Eye (tissue), 1 donor: ENCODE results near the gene LRRN2.

ENCODE experiments used
- DNase-seq: peaks from one replicate; pipeline ENCODE4 v3.0.0-alpha.2; 2015

The LRRN2 gene

GRCh38 chr1:204592246-204592948, 93.1 kb downstream of the LRRN2 start:
- DNase-seq, result peak; percentile 58

DNA sequence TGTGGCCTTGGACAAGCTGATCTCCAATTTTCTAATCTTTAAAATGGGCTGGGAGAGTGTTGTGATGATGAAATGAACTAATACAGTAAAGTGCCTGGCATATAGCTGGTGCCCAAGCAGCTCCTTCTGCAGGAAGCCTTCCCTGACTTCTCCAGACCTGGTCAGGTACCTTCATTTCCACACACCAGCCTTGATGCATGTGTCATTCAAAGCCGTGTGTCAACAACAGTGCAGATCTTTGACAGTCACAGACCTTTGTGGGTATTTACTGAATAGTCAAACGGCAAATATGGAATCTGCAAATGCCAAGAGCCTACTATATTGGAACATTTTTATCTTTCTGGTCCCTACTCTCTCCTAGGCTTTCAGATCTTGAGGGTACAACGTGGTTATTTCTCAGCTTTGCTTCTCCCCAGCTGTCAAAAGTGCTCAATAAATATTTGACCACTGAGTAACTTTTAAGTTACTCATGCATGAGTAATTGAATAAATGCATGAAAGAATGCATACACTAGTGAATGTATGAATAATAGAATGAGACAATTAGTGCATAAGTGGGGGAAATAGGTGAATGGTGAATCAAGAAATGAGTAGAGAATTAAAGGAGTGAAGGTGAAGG, 94.0 kb downstream of the LRRN2 start:
- peak; percentile 25 for DNase-seq

- no peak for DNase-seq
Observed at GRCh38 chr1:204589409-204590038, 96.0 kb downstream of the LRRN2 start.

DNA sequence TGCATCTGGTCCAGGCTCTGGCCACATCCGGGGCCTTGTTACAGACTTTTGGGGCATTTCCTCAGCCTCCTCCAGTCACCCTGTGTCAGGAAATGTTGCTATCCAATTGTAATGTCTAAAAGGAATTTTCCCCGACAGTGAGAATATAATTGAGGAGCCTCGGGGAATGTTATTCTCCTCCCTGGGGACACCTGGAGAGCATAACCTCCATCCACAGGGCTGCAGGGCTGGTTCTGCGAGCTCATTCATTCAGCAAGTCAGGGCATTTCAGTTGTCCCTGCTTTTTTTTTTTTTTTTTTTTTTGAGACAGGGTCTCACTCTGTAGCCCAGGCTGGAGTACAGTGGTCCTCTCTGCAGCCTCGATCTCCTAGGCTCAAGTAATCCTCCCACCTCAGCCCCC, 96.7 kb downstream of the LRRN2 start:
- DNase-seq, result no peak

DNA sequence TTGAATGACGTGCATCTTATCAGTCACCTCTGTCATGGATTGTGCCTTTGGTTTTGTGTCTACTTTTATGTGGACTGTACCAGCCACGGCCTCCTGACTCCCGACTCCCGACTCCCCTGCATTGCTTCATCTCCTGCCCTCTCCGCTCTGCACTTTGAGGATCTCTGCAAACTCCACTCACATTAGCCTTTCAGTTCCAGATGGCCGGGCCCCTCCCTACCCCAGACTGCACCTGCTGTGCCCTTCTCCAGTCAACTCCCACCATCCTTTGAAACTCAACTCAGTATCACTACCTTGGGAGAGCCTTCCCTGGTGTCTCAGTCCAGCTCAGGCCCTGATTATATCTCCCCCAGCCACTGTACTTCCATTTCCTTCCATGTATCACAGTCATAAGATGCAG, 97.9 kb downstream of the LRRN2 start:
- DNase-seq, result no peak

DNA sequence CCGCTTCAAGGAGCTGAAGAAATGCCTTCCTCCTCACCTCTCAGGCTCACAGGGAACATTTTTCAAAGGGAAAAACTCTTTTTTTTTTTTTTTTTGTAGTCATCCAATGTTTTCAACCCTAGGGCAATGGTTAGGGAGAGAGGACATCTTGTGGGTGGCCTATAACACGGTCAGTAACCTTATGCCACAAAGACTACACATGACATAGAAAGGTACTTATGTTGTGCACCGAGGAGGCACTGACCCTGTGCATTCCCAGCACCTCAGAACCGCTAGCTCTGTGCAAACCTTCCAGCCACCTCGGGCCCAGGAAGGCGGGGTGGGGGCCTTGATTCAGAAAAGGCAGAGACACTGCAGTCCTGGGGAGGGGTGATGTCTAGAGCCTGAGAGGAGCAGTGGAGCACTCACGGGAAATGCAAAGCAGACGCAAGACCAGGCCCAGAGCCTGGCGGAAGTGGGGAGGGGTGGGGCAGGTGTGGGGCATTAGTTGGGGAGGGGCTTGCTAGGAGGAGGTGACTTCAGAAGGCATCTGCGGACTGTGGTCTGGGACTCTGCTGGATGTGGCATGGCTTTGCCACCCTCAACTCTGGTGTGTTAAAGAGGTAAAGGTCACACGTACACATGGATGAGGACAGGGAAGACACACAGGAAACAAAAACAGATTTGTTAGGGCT, 100.7 kb downstream of the LRRN2 start:
- no peak for DNase-seq

- no peak for DNase-seq
Observed at GRCh38 chr1:204583909-204584632, 101.5 kb downstream of the LRRN2 start.

GRCh38 chr1:204581759-204582158, 103.8 kb downstream of the LRRN2 start:
- DNase-seq, result no peak

GRCh38 chr1:204580862-204581261, 104.7 kb downstream of the LRRN2 start:
- no peak for DNase-seq

GRCh38 chr1:204579681-204580080, 105.9 kb downstream of the LRRN2 start:
- no peak for DNase-seq

DNA sequence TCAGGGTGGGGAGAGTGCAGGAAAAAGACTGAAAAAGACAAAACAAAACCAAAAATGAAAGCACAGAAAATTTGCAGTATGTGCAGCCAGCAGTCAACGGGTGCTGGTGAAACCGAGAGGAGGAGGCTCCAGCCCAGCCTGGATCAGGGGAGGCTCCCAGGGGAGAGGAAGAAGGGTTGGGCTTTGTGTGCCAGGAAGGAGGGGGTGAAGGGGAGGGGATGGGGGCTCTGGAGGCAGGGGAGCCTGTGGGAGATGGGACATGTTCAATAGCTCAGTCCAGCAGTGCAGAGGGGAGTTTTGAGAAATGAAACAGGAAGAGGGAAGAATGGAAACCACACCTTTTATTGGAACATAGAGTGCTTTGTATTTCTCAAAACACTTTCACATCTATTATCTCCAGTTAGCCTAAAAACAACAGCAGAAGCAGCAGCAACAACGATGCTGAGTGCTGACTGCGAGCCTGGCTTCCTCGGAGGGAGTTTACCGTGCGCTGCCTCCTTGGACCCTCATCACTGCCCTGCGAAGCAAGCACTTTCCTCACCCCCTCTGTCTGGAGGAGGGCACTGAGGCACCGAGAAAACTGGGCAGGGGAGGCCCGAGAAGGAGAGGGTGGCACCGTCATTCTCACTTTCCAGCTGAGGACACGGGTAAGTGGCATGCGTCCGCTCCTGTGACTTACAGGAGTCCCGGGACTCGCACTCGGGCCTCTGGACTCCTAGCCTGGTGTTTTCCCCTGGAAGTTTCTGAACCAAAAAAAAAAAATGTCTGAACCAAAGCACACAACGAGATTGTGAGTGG, 106.5 kb downstream of the LRRN2 start:
- DNase-seq, result no peak

DNA sequence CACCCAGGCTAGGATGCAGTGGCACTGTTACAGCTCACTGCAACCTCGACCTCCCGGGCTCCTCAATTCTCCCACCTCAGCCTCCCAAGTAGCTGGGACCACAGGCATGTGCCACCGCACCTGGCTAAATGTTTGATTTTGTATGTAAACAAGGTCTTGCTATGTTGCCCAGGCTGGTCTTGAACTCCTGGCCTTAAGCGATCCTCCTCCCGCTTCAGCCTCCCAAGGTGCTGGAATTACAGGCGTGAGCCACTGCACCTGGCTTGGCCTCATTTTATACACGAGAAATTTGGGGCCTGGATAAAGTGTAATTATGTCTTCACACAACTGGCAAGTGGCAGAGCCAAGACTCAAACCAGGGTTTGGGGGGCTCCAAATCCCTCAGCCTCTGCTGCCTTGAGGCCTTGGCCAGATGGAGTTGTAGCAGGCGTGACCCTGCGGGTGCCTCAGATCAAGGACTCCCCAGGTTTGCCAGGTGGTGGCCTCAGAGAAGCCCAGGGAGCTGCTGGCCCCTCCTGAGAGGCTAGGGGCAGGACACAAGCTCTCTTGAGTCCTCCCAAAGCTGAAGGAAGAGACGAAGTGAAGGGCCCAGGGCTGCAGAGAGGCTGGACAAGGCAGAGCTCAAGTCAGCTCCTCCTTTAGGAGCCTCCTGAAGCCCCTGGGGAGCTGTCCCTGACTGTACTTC, 107.6 kb downstream of the LRRN2 start:
- no peak for DNase-seq

DNA sequence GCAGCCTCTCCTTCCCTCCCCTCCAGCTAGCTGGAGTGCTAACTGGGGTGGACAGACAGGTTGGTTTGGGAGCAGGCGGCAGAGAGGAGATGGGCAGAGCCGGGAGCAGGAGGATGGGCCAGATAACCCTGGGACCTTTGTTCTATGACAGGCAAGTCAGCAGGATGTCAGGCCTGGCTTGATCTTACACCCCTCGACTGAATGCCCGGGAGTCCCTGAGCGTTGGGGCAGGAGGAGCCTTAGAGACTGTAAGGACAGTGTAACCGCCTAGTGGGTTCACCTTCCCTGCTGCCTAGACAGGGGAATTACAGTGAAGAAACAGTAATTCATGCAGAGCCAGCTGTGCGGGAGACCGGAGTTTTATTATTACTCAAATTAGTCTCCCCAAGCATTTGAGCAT, 109.1 kb downstream of the LRRN2 start:
- DNase-seq, result no peak

- no peak for DNase-seq
Observed at GRCh38 chr1:204575221-204576190, 110.0 kb downstream of the LRRN2 start.

DNA sequence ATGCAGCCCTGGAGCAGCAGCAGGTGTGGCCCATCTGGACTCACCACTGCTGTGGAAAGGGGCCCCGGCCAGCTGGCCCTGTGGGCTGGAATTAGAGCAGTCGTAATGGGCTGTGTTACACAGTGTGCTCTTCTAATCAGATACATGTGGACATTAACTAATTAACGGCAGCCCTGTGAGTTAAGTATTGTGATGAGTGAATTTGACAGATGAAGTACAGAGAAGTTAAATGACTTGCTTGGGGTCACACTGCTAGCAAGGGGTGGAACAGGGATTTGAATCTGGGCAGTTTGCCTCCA, 110.7 kb downstream of the LRRN2 start:
- DNase-seq, result peak; percentile 88

DNA sequence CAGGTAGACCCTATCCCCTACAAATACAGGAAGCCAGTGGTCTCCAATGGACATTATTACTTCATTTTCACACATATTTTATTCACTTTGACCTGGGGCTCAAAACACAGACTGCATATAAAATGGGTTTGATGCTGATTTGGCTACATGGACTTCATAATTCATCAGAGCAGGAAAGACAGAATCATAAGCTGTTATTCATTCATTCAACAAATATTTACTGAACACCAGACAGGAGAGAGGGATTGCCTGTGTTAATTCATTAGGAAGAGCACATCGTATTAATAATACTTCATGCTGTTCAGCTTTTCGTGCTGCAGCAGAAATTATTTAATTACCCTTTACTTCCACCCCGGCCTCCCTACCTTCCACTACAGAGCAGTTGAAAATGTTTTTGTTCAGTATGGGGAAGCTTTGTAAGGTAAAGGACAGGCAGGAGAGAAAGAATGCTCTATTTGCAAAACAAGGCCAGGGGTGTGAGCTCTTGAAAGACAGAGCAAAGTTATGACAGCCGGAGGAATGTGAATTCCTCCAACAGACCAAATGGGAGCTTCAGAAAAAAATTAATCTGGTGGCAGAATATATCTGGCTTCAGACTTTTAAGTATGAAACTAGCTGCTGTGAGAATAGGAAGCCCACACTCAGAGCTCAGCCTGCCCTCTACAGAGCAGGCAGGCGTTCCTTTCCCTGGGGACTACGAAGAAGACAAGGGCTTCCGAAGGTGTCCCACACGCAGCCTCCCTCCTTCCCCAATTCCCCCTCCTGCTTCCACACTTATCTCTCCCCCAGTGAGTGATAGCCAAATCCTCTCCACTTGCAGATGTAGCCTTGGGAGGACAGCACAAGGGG, 111.3 kb downstream of the LRRN2 start:
- no peak for DNase-seq

GRCh38 chr1:204572923-204573922, 112.3 kb downstream of the LRRN2 start:
- no peak for DNase-seq

GRCh38 chr1:204571631-204572030, 113.9 kb downstream of the LRRN2 start:
- no peak for DNase-seq
